SK-N-SH (cell line): Measurements from ENCODE around the gene MYO16. TPM values are rescaled to one million over a fixed set of nuclear protein-coding genes. Genes with fewer than 3 reads are reported as not detected.

ENCODE experiments used
- CTCF ChIA-PET: fragments of 300-600, 350-600 bp; formaldehyde crosslinking; extraction: SDS; loops from one replicate; lab custom pipeline; 2021; lab: Yijun Ruan, JAX
- POLR2A ChIA-PET: fragments of 350-600 bp; sonication (Branson Sonifier 250); formaldehyde crosslinking; extraction: SDS; loops from one replicate; lab custom pipeline; 2020; ENCODE audit warnings: antibody characterized with exemption, inconsistent platforms; lab: Yijun Ruan, JAX
- DNase-seq: peaks from one replicate; pipeline ENCODE4 v3.0.0; 2012
- H2AFZ ChIP-seq: fragments of 200-600 bp; sonication (generic); 2 replicates; pipeline ENCODE4 v1.8.1; 2016; ENCODE audit warnings: antibody characterized with exemption, mild to moderate bottlenecking, low read depth
- H3F3A ChIP-seq: fragments of 200-600 bp; sonication (generic); replicated peaks from 2 replicates; pipeline ENCODE3; 2016; ENCODE audit warnings: antibody characterized with exemption, mild to moderate bottlenecking; ENCODE audit not compliant: insufficient read depth
- H3K27ac ChIP-seq, 2 experiments: fragments of 200-500 bp in 1 of 2; fragments of 200-600 bp in 1 of 2; sonication (Bioruptor generic) in 1 of 2; sonication (generic), shearing (Covaris generic) in 1 of 2; 2 replicates each; pipeline versions ENCODE4 v1.5.1 to v1.6.1; 2014 to 2016; ENCODE audit warnings: low read depth in 2 of 2, inconsistent platforms in 1 of 2, low read length in 1 of 2, mild to moderate bottlenecking in 1 of 2, mixed read lengths in 1 of 2
- H3K27me3 ChIP-seq: fragments of 200-600 bp; sonication (generic), shearing (Covaris generic); 2 replicates; pipeline ENCODE4 v1.6.1; 2016; ENCODE audit warnings: mixed run types; ENCODE audit not compliant: insufficient read depth
- H3K36me3 ChIP-seq, 2 experiments: fragments of 200-500 bp in 1 of 2; fragments of 200-600 bp in 1 of 2; sonication (Bioruptor generic) in 1 of 2; sonication (generic) in 1 of 2; replicated peaks in 1 of 2; 2 replicates each; pipeline versions ENCODE3 to v1.5.1; 2014 to 2016; ENCODE audit warnings: low read length in 1 of 2, mild to moderate bottlenecking in 1 of 2; ENCODE audit not compliant: insufficient read depth in 2 of 2, control insufficient read depth in 1 of 2
- H3K4me1 ChIP-seq, 2 experiments: fragments of 200-500 bp in 1 of 2; fragments of 200-600 bp in 1 of 2; sonication (Bioruptor generic) in 1 of 2; sonication (generic), shearing (Covaris generic) in 1 of 2; 2 replicates each; pipeline versions ENCODE4 v1.5.1 to v1.6.1; 2014 to 2016; ENCODE audit warnings: low read depth in 1 of 2, low read length in 1 of 2, mixed run types in 1 of 2; ENCODE audit not compliant: insufficient read depth in 2 of 2, control insufficient read depth in 1 of 2
- H3K4me2 ChIP-seq: fragments of 200-600 bp; sonication (generic), shearing (Covaris generic); 2 replicates; pipeline ENCODE4 v1.6.1; 2017; ENCODE audit warnings: mixed run types
- H3K4me3 ChIP-seq, 2 experiments: fragments of 200-500 bp in 1 of 2; fragments of 200-600 bp in 1 of 2; sonication (Bioruptor generic) in 1 of 2; sonication (generic), shearing (Covaris generic) in 1 of 2; 2 replicates each; pipeline versions ENCODE4 v1.5.1 to v1.8.1; 2014 to 2016; ENCODE audit warnings: low read depth in 2 of 2, inconsistent platforms in 1 of 2, low read length in 1 of 2, mild to moderate bottlenecking in 1 of 2, mixed read lengths in 1 of 2, moderate library complexity in 1 of 2
- H3K79me2 ChIP-seq: fragments of 200-600 bp; sonication (generic); 2 replicates; pipeline ENCODE4 v1.8.1; 2017; ENCODE audit warnings: mild to moderate bottlenecking; ENCODE audit not compliant: insufficient read depth
- H3K9ac ChIP-seq: fragments of 200-600 bp; sonication (generic); 2 replicates; pipeline ENCODE4 v1.6.1; 2017; ENCODE audit warnings: mixed run types
- H3K9me2 ChIP-seq: fragments of 200-600 bp; sonication (generic); 2 replicates; pipeline ENCODE4 v1.6.1; 2017; ENCODE audit warnings: mixed run types
- H3K9me3 ChIP-seq: fragments of 200-600 bp; sonication (generic); 2 replicates; pipeline ENCODE4 v1.6.1; 2017; ENCODE audit warnings: mixed run types, mild to moderate bottlenecking, moderate library complexity
- H4K20me1 ChIP-seq: fragments of 200-600 bp; sonication (generic); 2 replicates; pipeline ENCODE4 v1.6.1; 2017; ENCODE audit warnings: mild to moderate bottlenecking, mixed run types; ENCODE audit not compliant: insufficient read depth
- EZH2phosphoT487 ChIP-seq: fragments of 200-600 bp; sonication (generic); IDR thresholded peaks from 2 replicates; pipeline ENCODE4 v1.6.1; 2017; ENCODE audit warnings: low read depth, mixed run types, mild to moderate bottlenecking, antibody characterized with exemption, moderate library complexity, borderline replicate concordance
- FOSL2 ChIP-seq: IDR thresholded peaks from 2 replicates; pipeline ENCODE4 v1.4.0; 2012; ENCODE audit warnings: low read depth, mild to moderate bottlenecking, moderate library complexity, borderline replicate concordance
- FOXJ3 ChIP-seq: sonication (generic); formaldehyde crosslinking; IDR thresholded peaks from 2 replicates; pipeline ENCODE4 v1.5.1; 2020; ENCODE audit warnings: mild to moderate bottlenecking, missing genetic modification reagents
- FOXM1 ChIP-seq: IDR thresholded peaks from 2 replicates; pipeline ENCODE4 v1.4.0; 2012; ENCODE audit warnings: low read depth, mild to moderate bottlenecking
- GABPA ChIP-seq: IDR thresholded peaks from 2 replicates; pipeline ENCODE4 v1.4.0; 2012; ENCODE audit warnings: low read depth, mild to moderate bottlenecking
- JUND ChIP-seq: IDR thresholded peaks from 2 replicates; pipeline ENCODE4 v1.4.0; 2012
- MEF2A ChIP-seq: IDR thresholded peaks from 2 replicates; pipeline ENCODE4 v1.4.0; 2012; ENCODE audit warnings: low read depth, borderline replicate concordance
- MXI1 ChIP-seq: IDR thresholded peaks from 2 replicates; pipeline ENCODE4 v1.6.1; 2012; ENCODE audit warnings: mild to moderate bottlenecking, low read depth, low read length, improper control_type of control experiment
- NFIC ChIP-seq: IDR thresholded peaks from 2 replicates; pipeline ENCODE4 v1.4.0; 2012; ENCODE audit warnings: borderline replicate concordance
- POLR2AphosphoS5 ChIP-seq: IDR thresholded peaks from 2 replicates; pipeline ENCODE4 v1.6.1; 2012; ENCODE audit warnings: low read depth, low read length
- RAD21 ChIP-seq: IDR thresholded peaks from 2 replicates; pipeline ENCODE4 v1.6.1; 2012; ENCODE audit warnings: mild to moderate bottlenecking, low read length
- RFX5 ChIP-seq: IDR thresholded peaks from 2 replicates; pipeline ENCODE4 v1.6.1; 2012; ENCODE audit warnings: mild to moderate bottlenecking, improper control_type of control experiment, low read length
- SIN3A ChIP-seq: IDR thresholded peaks from 2 replicates; pipeline ENCODE4 v1.6.1; 2012; ENCODE audit warnings: low read depth, mild to moderate bottlenecking, low read length, moderate library complexity, borderline replicate concordance
- SMC3 ChIP-seq: IDR thresholded peaks from 2 replicates; pipeline ENCODE4 v1.6.1; 2012; ENCODE audit warnings: low read depth, low read length, improper control_type of control experiment
- TAF1 ChIP-seq: IDR thresholded peaks from 2 replicates; pipeline ENCODE4 v1.6.1; 2012; ENCODE audit warnings: low read depth, mild to moderate bottlenecking, low read length, moderate library complexity, borderline replicate concordance
- TCF12 ChIP-seq: IDR thresholded peaks from 2 replicates; pipeline ENCODE4 v1.4.0; 2012
- YY1 ChIP-seq: IDR thresholded peaks from 2 replicates; pipeline ENCODE4 v1.4.0; 2012; ENCODE audit warnings: low read depth, mild to moderate bottlenecking
- WGBS: methylation state at CpG from one replicate; pipeline ENCODE4 v1.1.6; 2017; ENCODE audit warnings: low lambda C conversion rate; 5-methylcytosine and 5-hydroxymethylcytosine counted together
- polyA plus RNA-seq, 3 experiments: library from polyadenylated mRNA; depleted of rRNA; stranded (reverse); fragments of >200 nt; gene quantifications; 2 replicates each; pipeline ENCODE4 v1.2.3, GENCODE V29; 2012
- TF ChIP-seq, protein P1 (sequence below): IDR thresholded peaks from 2 replicates; pipeline ENCODE4; 2012
- TF ChIP-seq, protein P2 (sequence below): IDR thresholded peaks from 2 replicates; pipeline ENCODE4 v1.4.0; 2012; ENCODE audit warnings: low read depth
- TF ChIP-seq, protein P3 (sequence below): IDR thresholded peaks from 2 replicates; pipeline ENCODE4 v1.6.1; 2012; ENCODE audit warnings: mild to moderate bottlenecking, low read depth, low read length, moderate library complexity

MYO16 gene
- polyA plus RNA-seq, 1 of the 3 experiments (the other 2 are of a cell fraction), result 0.07 TPM

DNA sequence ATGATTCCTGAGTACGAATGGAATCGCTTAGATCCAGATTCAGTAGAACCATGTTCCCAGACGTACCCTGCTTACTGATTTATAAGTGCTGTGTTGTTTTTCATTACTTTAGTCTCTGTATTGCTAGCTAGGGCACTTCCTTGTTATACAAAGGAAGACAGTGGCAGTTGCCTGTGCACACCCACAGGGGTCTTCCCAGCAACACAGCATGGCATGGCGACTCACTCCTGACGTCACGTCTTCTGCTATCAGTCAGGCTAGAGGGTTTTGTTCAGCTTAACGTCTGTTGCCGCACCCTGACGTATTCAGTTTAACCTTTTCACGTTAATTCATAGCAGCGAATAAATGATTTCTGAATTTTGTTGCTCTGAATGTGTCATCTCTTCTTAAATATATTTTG, 295.1 kb downstream of the MYO16 start:
- Histone ChIP-seq H3F3A (no peaks in the 10 kb centered on the region), H3K4me3 (no peak overlapping the region), H3K4me2 (no peak overlapping the region), H4K20me1 (no peaks in the 10 kb centered on the region), H3K9me3 (no peaks in the 10 kb centered on the region), H2AFZ (no peak overlapping the region), H3K79me2 (no peaks in the 10 kb centered on the region), H3K9ac (no peak overlapping the region), H3K27ac (no peak overlapping the region), H3K36me3 (no peaks in the 10 kb centered on the region), H3K27me3 (0 out of 2 replicates have a peak, but pooled peaks cover 7% of the 10 kb centered on the region), H3K9me2 (no peaks in the 10 kb centered on the region), H3K4me1 (no peaks in the 10 kb centered on the region; a peak in 1 of 4 replicates)
- TF ChIP-seq, protein P1, sequence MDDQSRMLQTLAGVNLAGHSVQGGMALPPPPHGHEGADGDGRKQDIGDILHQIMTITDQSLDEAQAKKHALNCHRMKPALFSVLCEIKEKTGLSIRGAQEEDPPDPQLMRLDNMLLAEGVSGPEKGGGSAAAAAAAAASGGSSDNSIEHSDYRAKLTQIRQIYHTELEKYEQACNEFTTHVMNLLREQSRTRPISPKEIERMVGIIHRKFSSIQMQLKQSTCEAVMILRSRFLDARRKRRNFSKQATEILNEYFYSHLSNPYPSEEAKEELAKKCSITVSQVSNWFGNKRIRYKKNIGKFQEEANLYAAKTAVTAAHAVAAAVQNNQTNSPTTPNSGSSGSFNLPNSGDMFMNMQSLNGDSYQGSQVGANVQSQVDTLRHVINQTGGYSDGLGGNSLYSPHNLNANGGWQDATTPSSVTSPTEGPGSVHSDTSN, result no peak
- no peak for TF ChIP-seq GABPA
- no peak for TF ChIP-seq RAD21
- TF ChIP-seq JUND, result no peak
- TF ChIP-seq, protein P2, sequence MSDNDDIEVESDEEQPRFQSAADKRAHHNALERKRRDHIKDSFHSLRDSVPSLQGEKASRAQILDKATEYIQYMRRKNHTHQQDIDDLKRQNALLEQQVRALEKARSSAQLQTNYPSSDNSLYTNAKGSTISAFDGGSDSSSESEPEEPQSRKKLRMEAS, result no peak
- TF ChIP-seq, protein P3, sequence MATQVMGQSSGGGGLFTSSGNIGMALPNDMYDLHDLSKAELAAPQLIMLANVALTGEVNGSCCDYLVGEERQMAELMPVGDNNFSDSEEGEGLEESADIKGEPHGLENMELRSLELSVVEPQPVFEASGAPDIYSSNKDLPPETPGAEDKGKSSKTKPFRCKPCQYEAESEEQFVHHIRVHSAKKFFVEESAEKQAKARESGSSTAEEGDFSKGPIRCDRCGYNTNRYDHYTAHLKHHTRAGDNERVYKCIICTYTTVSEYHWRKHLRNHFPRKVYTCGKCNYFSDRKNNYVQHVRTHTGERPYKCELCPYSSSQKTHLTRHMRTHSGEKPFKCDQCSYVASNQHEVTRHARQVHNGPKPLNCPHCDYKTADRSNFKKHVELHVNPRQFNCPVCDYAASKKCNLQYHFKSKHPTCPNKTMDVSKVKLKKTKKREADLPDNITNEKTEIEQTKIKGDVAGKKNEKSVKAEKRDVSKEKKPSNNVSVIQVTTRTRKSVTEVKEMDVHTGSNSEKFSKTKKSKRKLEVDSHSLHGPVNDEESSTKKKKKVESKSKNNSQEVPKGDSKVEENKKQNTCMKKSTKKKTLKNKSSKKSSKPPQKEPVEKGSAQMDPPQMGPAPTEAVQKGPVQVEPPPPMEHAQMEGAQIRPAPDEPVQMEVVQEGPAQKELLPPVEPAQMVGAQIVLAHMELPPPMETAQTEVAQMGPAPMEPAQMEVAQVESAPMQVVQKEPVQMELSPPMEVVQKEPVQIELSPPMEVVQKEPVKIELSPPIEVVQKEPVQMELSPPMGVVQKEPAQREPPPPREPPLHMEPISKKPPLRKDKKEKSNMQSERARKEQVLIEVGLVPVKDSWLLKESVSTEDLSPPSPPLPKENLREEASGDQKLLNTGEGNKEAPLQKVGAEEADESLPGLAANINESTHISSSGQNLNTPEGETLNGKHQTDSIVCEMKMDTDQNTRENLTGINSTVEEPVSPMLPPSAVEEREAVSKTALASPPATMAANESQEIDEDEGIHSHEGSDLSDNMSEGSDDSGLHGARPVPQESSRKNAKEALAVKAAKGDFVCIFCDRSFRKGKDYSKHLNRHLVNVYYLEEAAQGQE, result no peak
- no peak for TF ChIP-seq POLR2AphosphoS5
- no peak for TF ChIP-seq FOXJ3 (CRISPR knock-in tag)
- no peak for TF ChIP-seq YY1
- no peak for TF ChIP-seq TCF12
- TF ChIP-seq NFIC, result no peak
- TF ChIP-seq MEF2A, result no peak
- no peak for TF ChIP-seq SMC3
- TF ChIP-seq TAF1, result no peak
- TF ChIP-seq EZH2phosphoT487, result no peak
- no peak for TF ChIP-seq FOSL2
- TF ChIP-seq MXI1, result no peak
- TF ChIP-seq FOXM1, result no peak
- no peak for TF ChIP-seq RFX5
- TF ChIP-seq SIN3A, result no peak
- 87% methylated on average over 11 of the region's 11 CpGs for WGBS
- ChIA-PET CTCF (interaction anchor here (1.1 kb wide), 1 partner anchor 9 kb away, joined by 6 read pairs; no protein-coding TSS in a partner anchor), POLR2A (no interaction called here)
- DNase-seq, result no peak
